Transverse colon (tissue), 4 donors: ENCODE measurements around the gene BCO1. TPM values are rescaled to one million over a fixed set of nuclear protein-coding genes. Genes with fewer than 3 reads are reported as not detected.

ENCODE experiments used
- DNase-seq: peaks from one replicate; pipeline ENCODE4 v3.0.0-alpha.2; 2019
- H3K27ac ChIP-seq, 4 donors: fragments of 200-600 bp; sonication (generic); 2 replicates each; pipeline ENCODE4 v1.5.1; 2016 to 2018; ENCODE audit warnings: inconsistent platforms in 4 of 4
- H3K27me3 ChIP-seq: fragments of 200-600 bp; sonication (generic); 2 replicates; pipeline ENCODE4 v1.5.1; 2017; ENCODE audit warnings: inconsistent platforms
- H3K36me3 ChIP-seq, 4 donors: fragments of 200-600 bp; sonication (generic); 2 replicates each; pipeline ENCODE4 v1.5.1; 2017 to 2019; ENCODE audit warnings: inconsistent platforms in 4 of 4
- H3K4me1 ChIP-seq, 4 donors: fragments of 200-600 bp; sonication (generic); 2 replicates each; pipeline ENCODE4 v1.5.1; 2017 to 2020; ENCODE audit warnings: inconsistent platforms in 4 of 4
- H3K4me3 ChIP-seq, 4 donors: fragments of 200-600 bp; sonication (generic); 1 replicate in 1 of 4; 2 replicates in 3 of 4; pipeline versions ENCODE4 v1.5.1 to v1.6.1; 2017 to 2019; ENCODE audit warnings: inconsistent platforms in 4 of 4
- H3K9me3 ChIP-seq, 2 donors: fragments of 200-600 bp; sonication (generic); 2 replicates each; pipeline ENCODE4 v1.5.1; 2017 to 2019; ENCODE audit warnings: inconsistent platforms in 2 of 2
- CTCF ChIP-seq, 5 experiments: fragments of 200-600 bp in 3 of 5; fragments of 450-650 bp in 2 of 5; sonication (generic) in 3 of 5; IDR thresholded peaks; 1 replicate in 2 of 5; 2 replicates in 3 of 5; pipeline ENCODE4 v1.5.1; 2016 to 2017; ENCODE audit warnings: antibody characterized with exemption in 5 of 5, inconsistent platforms in 3 of 5, mild to moderate bottlenecking in 2 of 5, moderate library complexity in 1 of 5
- EP300 ChIP-seq: sonication (generic); formaldehyde crosslinking; IDR thresholded peaks from one replicate; pipeline ENCODE4 v1.6.1; 2017; ENCODE audit warnings: antibody characterized with exemption, low read depth
- POLR2A ChIP-seq: fragments of 450-650 bp; IDR thresholded peaks from one replicate; pipeline ENCODE4 v1.6.1; 2016; ENCODE audit warnings: antibody characterized with exemption, mild to moderate bottlenecking, moderate library complexity
- POLR2AphosphoS5 ChIP-seq, 3 donors: sonication (generic); formaldehyde crosslinking; IDR thresholded peaks; one replicate each; pipeline ENCODE4 v1.6.1; 2016; ENCODE audit warnings: antibody characterized with exemption in 3 of 3
- WGBS, 2 donors: methylation state at CpG; one replicate each; pipeline ENCODE4 v1.1.5; 2018; ENCODE audit warnings: low coverage in 1 of 2; 5-methylcytosine and 5-hydroxymethylcytosine counted together
- in situ Hi-C, 4 donors: fragments of 200-750 bp; cut with MboI; loops; one replicate each; pipeline versions ENCODE4 v1.15.0 to v1.15.1; 2017; ENCODE audit warnings: low sequenced_read_pairs in 3 of 4, low pct_ligation_motif_present in 1 of 4, low pct_unique_long_range_greater_than_20kb in 1 of 4
- intact Hi-C: fragments of 100-400 bp; cut with DNase I; formaldehyde crosslinking; loops from one replicate; pipeline ENCODE4 v1.15.1; 2023; ENCODE audit warnings: low total_unique reads
- total RNA-seq, 4 donors: library from RNA; depleted of rRNA; stranded (reverse); fragments of >200 nt; gene quantifications; one replicate each; pipeline ENCODE4 v1.1.0, GENCODE V29; 2016

The BCO1 gene, protein sequence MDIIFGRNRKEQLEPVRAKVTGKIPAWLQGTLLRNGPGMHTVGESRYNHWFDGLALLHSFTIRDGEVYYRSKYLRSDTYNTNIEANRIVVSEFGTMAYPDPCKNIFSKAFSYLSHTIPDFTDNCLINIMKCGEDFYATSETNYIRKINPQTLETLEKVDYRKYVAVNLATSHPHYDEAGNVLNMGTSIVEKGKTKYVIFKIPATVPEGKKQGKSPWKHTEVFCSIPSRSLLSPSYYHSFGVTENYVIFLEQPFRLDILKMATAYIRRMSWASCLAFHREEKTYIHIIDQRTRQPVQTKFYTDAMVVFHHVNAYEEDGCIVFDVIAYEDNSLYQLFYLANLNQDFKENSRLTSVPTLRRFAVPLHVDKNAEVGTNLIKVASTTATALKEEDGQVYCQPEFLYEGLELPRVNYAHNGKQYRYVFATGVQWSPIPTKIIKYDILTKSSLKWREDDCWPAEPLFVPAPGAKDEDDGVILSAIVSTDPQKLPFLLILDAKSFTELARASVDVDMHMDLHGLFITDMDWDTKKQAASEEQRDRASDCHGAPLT
- 10 to 100 TPM in 1 of 4 donors, 1 to 10 TPM in 3; 1.6 to 18.3 (median 4.0) TPM for total RNA-seq

- 9% methylated on average over 7 to 10 of the region's 10 CpGs for WGBS, 2 donors
- peak within 1 kb of the TSS; percentile 85 to 89 (median 86) for H3K27ac ChIP-seq
- DNase-seq, result peak; percentile 31
These were observed at the start of gene BCO1 for GRCh38 chr16:81238296-81239011. Gene BCO1 (plus strand): TSS chr16:81238689. CDS start chr16:81238909, 220 bp downstream.

DNA sequence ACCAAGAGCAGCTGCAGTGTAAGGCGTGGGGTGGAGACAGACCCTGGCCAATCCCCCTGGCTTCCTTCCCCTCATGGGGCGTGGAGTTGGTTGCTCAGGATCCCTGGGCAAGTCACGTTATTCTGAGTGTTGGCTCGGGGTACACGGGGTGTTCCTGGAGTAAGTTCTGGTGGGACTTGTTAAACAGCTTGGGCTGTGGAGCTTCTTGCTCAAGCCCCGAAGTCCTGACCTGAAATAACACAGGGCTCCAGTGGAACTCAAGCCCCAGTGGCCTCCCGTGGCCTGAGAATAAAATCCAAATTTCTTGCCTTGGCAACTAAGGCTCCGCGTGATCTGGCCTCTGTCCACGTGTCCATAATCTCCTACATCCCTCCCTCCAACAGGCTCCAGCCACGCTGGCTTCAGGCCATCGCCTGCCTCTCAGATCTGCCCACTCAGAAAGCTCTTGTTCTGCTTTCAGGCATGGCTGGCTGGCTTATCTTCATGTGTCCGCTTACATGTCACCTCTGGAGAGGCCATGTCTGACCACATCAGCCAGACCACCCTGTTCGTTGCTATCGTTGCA lies 49.3 kb upstream of the BCO1 start:
- H3K36me3 ChIP-seq, result no peaks in the 10 kb centered on the region
- H3K27me3 ChIP-seq, result no peaks in the 10 kb centered on the region
- no peaks in the 10 kb centered on the region for H3K9me3 ChIP-seq
- in situ Hi-C loops, result no loop called here
- H3K4me3 ChIP-seq, result no peak overlapping the region
- intact Hi-C loops, result no loop called here
- WGBS, 2 donors, result 66 to 83% methylated on average over 6 to 15 of the region's 15 CpGs
- peak overlapping the region in 3 of 4 donors; percentile 29 to 59 (median 47) for H3K27ac ChIP-seq
- DNase-seq, result peak; percentile 50
- no peaks in the 10 kb centered on the region for H3K4me1 ChIP-seq
- TF ChIP-seq EP300 (no peak), POLR2AphosphoS5 (IDR thresholded peaks at IDR 0.05) (peak in 1 of 3 donors; percentile 22), POLR2A (no peak), CTCF (IDR thresholded peaks at IDR 0.05) (no peak)

More at GRCh38 chr16:81238296-81239011, at the start of gene BCO1:
- in situ Hi-C loops (no loop called here), intact Hi-C loops (no loop called here)
- H3K4me1 ChIP-seq, result peaks cover 0 to 23% (median 11%) of the 10 kb centered on the region in 4 donors
- H3K36me3 ChIP-seq, result no peaks in the 10 kb centered on the region
- TF ChIP-seq EP300 (peak; percentile 25), POLR2A (peak; percentile 27), POLR2AphosphoS5 (IDR thresholded peaks at IDR 0.05) (peak in 1 of 3 donors; percentile 23), CTCF (IDR thresholded peaks at IDR 0.05) (no peak)
- peak within 1 kb of the TSS in 3 of 4 donors; percentile 31 to 55 (median 35) for H3K4me3 ChIP-seq
- H3K9me3 ChIP-seq, result no peaks in the 10 kb centered on the region
- H3K27me3 ChIP-seq, result no peaks in the 10 kb centered on the region

DNA sequence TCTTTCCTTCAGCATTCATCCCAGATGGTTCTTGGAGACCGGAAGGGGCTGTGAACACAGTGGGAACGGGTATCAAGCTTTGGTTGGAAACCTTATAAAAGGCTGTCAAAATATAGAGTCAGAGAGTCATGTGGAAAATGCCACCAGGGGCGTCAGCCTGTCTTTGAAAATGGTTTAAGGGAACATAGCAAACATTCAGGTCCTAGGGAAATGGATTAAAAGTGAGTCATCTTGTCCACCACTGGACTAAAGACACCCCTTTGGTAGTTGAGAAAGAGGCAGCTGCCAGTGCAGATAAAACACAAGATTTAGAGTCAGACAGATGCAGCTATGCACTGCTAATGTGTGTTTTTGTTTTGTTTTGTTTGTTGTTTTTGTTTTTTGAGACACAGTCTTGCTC lies 47.8 kb upstream of the BCO1 start:
- no peak for DNase-seq
- 48 to 51% methylated on average over 3 of the region's 3 CpGs for WGBS, 2 donors
- Histone ChIP-seq H3K27ac (peak overlapping the region in 2 of 4 donors; percentile 3 to 26), H3K9me3 (no peaks in the 10 kb centered on the region), H3K4me3 (no peak overlapping the region), H3K27me3 (no peaks in the 10 kb centered on the region), H3K36me3 (no peaks in the 10 kb centered on the region), H3K4me1 (no peaks in the 10 kb centered on the region)
- no peak for TF ChIP-seq EP300
- TF ChIP-seq POLR2A, result no peak
- no peak for TF ChIP-seq POLR2AphosphoS5 (IDR thresholded peaks at IDR 0.05)
- no peak for TF ChIP-seq CTCF (IDR thresholded peaks at IDR 0.05)
- intact Hi-C loops, result no loop called here
- in situ Hi-C loops, result no loop called here
